CD4-positive, alpha-beta T cell treated with Interleukin-17A for 4 hours (primary cell): ENCODE data around the gene RASIP1.
A peak's percentile ranks its signal among the peaks of the same experiment; 100 is the strongest.
"Not testable (repeated sequence)": the region's sequence is repeated elsewhere in the genome, so short reads cannot be mapped to it uniquely, and the experiment has no call there.

Source experiments
- DNase-seq: peaks from one replicate; pipeline ENCODE4 v3.0.0-alpha.2; 2020; ENCODE audit warnings: mixed read lengths

The RASIP1 gene

DNA sequence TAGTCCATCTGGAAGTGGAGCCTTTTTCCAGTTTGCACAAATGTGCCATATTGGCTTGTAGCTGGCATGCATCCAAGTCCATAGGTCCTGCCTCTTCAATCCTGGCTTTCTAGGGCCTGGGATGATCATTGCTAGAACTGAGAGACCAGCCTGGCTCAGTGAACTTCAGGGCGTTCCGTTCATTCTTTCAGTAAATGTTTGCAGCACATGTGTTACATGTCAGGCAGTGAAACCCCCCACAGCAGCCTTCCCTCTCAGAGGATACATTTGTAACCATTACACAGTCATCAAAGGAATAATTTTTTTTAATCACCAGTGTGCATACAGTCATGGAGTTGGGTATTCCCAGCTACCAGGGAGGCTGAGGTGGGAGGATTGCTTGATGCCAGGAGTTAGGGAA is 35.0 kb downstream of the RASIP1 start:
- no peak for DNase-seq

DNA sequence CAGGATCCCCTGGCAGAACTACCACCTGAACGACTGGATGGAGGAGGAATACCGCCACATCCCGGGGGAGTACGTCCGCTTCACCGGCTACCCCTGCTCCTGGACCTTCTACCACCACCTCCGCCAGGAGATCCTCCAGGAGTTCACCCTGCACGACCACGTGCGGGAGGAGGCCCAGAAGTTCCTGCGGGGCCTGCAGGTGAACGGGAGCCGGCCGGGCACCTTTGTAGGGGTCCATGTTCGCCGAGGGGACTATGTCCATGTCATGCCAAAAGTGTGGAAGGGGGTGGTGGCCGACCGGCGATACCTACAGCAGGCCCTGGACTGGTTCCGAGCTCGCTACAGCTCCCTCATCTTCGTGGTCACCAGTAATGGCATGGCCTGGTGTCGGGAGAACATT is 37.1 kb downstream of the RASIP1 start:
- no peak for DNase-seq

DNA sequence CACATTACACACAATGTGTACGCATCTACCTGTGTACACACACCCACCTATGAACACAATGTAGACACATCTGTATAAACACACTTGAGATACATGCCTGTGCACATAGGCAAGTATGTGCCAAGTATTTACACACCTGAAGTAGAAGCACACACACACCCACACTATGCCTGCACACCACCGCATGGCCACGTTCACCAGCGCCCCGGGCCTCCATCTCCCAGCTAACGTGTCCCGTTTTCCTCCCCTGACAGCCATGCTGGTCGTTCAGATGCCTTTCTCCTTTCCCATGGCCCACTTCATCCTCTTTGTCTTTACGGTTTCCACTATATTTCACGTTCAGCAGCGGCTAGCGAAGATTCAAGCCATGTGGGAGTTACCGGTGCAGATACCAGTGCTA is 37.7 kb downstream of the RASIP1 start:
- no peak for DNase-seq

DNA sequence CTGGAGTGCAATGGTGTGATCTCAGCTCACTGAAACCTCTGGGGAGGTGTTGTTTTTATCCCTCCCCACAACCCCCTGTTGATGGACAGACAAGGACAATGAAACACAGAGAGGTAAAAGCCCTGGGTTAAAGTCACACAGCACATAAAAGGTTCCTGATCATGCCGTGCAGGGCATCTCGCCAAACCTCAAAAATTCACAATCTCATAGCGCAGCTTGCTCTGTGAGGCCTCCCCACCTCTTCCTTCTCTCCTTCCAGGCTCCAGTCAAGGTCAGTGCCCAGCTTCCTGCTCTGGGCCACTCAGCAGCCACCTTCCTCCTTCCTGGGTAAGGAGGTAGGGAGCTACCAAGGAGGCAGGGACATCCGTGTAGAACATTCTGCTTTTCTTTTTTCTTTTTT is 42.4 kb downstream of the RASIP1 start:
- DNase-seq, result no peak

DNA sequence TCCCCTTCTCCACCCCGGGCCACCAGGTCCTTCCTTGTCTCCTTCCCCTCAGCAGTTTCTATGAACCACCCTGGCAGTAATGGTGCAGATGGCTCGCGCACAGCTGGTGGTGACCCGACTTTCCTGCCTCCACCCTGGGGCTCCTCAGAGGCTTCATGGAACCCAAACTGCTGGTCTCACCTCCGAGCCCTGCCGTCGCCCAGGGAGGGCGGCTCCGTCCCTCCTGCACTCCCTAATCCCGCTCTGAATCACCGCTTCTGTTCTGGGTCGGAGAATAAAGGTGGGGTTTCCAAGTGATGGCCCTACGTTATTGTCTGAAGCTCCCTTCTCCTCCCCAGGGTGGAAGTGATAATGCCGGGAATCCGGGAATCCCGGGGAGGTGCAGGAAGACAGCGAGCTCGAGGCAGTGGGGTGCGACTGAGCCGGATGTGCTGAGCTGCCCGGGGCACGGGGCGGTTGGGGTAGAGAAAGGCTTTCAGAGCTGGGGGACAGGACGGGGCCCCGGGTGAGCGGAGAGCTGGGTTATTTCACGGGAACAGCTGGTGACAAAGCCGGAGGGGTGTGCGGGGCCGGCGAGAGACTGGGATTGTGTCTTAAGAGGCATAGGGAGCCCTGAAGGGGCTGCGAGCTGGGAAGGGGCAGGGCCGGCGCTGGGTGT is 43.9 kb downstream of the RASIP1 start:
- peak; percentile 32 for DNase-seq

DNA sequence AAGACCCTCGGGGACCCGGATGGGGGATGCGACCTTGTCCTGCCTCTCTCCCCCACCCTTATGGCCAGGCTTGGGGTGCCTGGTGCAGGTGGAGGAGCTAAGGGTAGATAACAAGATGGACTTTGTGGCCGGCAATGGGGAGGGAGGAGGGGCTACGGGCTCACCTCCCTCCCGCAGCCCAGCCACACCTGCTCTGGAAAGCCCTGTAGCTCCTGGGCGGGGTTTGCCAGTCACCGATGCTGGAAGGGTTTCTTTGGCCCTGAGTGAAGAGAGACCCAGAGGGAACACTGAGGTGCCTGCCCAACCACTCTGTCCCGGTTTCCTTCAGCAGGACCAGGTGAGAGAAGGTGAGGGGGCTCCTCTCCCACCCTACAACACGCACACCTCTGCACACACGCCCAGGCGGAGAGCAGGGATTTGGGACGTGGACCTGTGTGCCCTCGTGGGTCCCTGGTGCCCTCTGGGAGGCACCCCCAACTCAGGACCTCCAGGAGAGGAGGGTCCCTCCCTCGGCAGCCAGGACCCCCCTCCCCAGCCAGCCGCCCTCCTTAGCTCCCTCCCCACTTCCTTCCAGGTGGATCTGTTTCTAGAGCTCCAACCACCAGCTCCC is 44.6 kb downstream of the RASIP1 start, which contains the start of gene FUT2:
TSS of gene FUT2 (plus strand) at position 229 of the 610 bp plus-strand sequence. CDS start 6,986 bp downstream, outside the sequence.
- DNase-seq, result no peak

DNA sequence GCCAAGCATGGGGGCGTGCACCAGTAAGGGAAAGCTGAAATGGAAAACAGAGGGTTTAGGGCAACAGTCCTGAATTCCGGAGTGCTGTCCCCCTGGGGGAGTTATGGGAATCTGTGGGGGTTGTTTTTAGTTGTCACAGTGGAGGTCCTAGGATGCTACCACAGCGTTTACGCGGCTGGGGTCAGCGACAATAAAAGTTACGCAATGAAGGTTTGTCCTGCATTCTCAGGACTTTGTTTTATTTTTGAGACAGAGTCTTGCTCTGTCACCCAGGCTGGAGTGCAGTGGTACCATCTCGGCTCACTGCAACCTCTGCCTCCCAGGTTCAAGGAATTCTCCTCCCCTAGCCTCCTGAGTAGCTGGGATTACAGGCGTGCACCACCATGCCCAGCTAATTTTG is 46.8 kb downstream of the RASIP1 start:
- DNase-seq, result not testable (repeated sequence)

DNA sequence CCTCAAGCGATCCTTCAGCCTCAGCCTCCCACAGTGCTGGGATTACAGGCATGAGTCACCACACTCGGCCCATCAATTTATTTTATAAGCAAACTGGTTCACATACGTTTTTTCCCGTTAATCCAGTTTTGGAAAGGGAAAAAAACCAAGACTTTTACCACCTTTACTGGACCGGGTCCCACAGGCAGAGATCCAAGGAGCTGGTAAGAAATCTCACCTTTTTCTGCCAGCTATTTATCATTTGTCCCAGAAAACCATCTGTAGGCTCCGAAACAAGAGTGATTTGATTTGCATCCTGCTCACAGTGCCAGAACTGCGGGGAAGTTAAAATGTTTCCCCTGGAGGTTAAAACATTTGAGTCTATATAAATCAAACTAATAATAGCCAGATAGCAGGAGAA is 51.0 kb downstream of the RASIP1 start:
- DNase-seq, result no peak

DNA sequence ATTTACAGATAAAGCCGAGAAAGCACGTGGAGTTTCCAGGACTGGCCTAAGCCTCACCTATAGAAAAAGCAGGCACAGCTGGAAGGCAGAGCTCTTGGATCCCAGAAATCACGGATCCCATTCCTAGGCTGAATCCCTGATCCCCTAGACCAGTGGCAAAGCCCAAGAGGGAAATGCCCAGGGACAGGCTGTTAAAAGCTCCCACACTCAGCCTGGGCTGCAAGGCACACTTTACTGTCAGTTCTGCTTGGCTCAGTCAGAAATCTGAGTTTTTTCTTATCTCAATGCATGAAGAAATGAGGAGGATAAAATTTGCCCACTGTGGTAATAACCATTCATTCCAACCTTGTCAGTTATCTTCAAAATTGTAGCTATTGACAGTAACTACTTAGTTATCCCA is 52.6 kb downstream of the RASIP1 start:
- no peak for DNase-seq

DNA sequence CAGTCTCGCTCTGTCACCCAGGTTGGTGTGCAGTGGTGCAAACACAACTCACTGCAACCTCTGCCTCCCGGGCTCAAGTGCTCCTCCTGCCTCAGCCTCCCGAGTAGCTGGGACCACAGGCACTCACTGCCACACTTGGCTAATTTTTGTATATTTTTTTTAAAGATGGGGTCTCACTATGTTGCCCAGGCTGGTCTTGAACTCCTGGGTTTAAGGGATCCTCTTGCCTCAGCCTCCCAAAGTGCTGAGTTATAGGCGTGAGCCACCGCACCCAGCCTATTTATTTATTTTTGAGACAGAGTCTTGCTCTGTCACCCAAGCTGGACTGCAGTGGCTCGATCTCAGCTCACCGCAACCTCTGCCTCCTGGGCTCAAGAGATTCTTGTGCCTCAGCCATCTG is 53.8 kb downstream of the RASIP1 start:
- not testable (repeated sequence) for DNase-seq

DNA sequence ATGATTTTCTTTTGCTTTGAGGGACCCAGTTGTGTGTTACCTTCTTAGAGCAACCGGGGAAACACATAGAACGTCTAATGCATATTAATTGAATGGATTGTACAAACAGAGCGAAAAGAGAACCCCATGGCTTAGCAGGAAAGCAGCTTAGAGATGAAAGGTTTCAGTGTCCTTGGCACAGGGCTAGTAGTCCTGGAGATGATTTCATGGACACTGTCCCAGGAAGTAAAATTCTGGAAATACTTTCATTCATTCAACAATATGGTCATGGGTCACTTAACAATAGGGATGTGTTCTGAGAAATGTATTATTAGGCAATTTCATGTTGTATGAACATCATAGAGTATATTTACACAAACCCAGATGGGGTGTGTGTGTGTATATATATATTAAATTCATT is 54.3 kb downstream of the RASIP1 start:
- DNase-seq, result no peak

DNA sequence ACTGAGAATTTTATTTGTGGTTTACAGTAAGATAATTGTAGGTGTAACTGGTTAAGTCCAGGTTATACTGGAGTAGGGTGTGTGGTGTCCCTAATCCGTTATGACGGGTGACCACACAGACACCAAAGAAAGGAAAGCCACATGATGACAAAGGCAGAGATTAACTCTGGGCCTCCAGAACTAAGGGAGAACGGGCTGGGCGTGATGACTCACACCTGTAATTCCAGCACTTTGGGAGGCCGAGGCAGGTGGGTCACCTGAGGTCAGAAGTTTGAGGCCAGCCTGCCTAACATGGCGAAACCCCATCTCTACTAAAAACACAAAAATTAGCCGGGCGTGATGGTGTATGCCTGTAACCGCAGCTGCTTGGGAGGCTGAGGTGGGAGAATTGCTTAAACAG is 54.8 kb downstream of the RASIP1 start:
- DNase-seq, result no peak

DNA sequence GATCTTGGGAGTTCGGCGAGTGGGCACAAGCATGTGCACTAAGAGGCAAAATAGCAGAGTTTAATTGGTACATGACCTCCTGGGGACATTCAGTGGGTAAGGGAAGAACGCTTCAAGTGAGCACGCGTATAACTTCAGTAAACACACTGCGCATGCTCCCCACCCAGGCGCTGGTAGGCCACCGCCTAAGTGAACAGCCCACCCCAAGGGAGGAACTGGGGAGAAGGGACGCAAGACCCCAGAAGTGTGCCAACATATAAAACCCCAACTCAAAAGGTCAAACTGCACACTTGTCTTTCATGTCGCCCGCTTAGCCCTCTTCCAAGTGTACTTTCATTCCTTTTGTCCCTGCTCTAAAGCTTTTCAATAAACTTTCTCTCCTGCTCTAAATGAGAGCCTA is 57.1 kb downstream of the RASIP1 start:
- peak; percentile 58 for DNase-seq

DNA sequence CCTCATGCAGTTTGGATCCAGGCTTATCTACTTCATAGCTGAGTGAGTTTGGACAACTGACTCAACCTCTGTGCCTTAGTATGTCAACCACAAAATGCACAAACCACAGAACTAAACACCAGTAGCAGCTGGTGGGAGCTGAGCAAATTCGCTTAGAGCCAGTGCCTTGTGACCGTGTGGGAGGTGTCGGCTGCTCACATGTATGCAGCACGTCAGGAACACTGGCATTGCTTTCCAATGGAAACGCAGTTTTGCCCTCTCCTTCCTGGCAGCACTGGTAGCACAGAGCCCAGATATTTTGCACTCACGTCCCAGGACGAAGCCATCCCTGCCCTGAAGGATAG is 59.3 kb downstream of the RASIP1 start:
- DNase-seq, result no peak

DNA sequence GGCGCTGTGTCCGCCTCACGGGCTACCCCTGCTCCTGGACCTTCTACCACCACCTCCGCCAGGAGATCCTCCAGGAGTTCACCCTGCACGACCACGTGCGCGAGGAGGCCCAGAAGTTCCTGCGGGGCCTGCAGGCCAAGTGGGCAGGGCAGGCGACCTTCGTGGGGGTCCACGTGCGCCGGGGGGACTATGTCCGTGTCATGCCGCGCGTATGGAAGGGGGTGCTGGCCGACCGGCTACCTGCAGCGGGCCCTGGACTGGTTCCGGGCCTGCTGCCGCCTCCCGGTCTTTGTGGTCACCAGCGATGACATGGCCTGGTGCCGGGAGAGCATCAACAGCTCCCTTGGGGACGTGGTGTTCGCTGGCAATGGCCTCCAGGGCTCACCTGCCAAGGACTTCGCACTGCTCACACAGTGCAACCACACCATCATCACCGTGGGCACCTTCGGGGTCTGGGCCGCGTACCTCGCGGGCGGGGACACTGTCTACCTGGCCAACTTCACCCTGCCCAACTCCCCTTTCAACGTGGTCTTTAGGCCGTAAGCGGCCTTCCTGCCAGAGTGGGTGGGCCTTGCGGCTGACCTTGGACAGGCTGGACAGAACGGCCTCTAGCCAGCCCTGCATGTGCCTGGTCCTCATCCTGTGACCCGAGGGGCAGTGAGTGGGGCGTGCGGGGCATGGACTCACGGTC is 59.8 kb downstream of the RASIP1 start:
- DNase-seq, result no peak

DNA sequence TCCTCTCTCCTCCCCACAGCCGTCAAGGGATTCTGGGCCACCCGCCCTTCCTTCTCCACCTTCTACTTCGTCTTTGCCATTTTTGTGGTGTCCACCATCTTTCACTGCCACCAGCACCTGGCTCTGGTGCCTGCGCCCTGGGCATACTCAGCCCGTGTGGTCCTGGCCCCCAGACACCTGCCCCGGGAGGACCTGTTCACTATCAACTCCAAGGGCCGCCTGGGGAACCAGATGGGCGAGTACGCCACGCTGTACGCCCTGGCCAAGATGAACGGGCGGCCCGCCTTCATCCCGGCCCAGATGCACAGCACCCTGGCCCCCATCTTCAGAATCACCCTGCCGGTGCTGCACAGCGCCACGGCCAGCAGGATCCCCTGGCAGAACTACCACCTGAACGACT is 60.4 kb downstream of the RASIP1 start:
- DNase-seq, result not testable (repeated sequence)

DNA sequence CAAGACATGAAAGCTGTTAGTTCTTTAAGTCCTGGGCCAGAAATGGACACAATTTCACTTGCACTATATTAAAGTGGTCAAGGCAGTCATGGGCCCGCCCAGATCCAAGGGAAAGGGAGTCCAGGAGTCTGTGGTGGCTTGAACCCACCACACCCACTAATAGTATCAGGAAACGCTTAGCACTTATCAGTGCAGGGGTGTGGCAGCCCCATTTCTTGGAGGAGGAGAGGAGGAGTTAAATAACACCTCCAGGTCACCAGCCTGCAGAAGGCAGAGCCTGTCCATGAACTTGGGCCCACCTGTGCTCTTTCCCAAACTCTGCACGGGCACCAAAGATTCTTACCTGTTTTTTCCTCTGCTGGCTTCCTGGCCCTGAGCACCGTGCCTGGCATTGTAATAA is 62.2 kb downstream of the RASIP1 start:
- DNase-seq, result no peak

DNA sequence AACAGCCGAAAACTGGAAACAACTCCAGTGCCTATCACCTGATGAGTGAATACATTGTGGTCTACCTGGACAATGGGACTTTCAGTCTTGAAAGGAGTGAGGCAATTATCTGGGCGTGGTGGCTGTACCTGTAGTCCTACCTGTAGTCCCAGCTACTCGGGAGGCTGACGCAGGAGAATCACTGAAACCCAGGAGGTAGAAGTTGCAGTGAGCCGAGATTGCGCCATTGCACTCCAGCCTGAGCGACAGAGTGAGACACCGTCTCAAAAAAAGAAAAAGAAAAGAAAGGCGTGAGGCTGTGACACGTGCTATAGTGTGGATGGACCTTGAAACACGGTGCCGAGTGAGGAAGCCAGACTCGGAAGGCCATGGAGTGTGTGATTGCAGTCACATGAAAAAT is 63.5 kb downstream of the RASIP1 start:
- DNase-seq, result no peak

DNA sequence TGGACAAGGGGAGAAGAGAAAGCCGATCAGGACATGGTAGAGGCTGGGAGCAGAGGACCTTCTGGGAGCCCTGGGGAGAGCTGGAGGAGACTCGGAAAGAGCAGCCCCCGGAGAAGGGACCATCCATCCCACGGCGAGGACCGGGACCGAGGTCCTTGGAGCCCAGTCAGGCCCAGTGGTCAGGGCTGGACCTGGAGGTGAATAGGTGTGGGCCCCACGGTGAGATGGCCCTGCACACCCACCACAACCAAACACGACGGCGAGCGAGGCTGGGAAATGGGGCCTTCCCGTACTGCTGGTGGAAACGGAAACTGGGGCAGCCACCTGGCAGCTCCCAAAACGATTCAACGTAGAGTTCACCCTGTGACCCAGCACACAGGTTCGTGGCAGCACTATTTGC is 63.9 kb downstream of the RASIP1 start:
- DNase-seq, result no peak

DNA sequence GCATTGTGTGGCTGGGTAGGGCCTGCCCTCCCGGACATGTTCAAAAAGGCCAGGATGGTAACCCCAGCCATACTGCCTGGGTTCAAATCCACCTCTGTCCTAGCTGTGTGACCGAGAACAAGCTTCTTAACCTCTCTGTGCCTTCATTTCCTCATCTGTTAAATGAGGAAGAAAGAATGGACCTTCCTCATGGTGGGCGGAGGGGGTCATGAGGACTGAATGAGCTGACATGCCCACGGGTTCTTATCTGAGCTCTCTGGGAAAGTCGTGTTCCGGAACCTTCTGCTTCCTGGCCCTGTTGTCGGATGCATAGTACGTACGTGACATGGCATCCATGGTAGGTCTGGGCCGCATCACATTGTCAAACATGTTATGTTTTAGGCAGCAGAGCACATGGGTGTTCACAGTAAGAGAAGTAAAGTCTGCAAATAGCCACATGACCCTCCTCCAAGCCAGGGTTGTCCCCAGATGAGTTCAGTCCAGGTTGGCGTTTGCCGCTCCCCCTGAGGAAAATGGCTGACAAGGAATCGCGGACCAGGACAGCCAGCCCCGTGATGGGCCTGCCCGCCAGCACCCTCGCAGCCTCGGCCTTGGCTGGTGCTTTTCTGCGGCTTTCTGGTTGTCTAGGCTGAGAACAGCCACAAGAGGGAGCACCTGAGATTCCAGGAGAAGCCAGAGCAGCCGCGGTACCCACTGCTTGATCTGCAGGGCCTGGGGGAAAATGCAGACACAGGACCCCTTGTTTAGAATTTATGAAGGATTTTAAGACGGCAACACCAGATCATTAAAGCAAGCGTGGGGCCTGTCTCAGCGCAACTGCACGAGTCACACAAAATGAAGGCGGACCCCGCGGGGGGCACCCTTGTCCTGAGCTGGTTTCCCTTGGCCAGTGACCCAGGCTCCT is 65.2 kb downstream of the RASIP1 start:
- peak; percentile 83 for DNase-seq

DNA sequence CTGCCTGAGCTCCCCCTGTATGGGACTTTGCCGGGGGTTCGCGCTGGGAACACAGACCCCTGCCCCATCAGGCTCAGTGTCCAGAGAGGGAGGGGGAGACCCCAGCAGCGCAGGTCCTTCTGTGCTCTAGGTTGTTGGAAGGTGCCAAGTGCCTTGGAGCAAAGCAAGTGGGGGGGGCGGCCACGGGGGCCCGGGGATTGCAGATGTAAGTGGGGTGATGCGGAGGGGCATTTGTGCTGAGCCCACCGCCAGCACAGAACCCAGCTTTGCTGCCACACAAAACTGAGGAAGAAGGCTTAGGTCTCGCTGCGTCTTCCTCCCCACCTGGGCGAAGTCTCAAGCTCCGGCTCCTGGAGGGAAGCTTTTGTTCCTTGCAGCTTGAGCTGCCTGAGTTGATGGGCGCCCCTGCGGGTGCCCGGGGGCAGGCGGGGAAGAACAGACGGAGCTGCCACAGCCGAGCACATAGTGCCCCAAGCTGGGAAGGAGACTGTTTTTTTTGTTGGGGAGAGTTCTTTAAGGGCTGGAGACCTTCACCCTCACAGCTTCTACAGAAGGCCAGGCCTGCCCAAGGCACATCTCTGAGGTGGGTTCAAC is 66.1 kb downstream of the RASIP1 start:
- no peak for DNase-seq

DNA sequence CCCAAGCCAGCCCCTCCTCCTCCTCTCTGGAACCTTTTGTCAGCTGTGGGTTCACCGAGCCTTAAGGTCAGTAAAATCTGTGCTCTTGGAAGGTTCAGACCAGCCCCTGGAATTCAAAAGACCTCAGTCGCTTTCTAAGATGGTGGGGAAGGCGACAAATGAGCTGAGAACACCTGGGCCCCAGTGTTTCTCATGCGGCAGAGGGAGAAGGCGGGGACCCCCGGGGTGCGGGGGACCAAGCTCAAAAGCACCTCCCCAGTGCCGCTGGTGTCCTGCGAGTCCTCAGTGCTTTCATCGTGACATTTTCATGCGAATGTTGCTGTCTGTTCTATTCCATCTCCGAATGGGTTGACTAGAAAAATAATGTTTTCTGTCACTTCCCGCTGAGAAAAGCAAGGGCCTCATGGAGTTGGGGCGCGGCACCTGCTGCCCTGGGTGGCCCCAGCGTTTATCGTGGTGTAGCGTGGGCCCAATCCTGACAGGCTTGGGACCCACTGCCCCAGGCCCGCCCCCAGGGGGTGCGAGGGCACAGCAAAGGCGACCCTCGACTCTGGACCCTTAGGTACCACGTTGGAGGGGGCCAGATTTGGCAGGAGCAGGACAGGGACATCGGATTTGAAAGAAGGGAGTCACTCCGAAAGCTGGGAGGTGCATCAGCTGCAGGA is 66.8 kb downstream of the RASIP1 start:
- DNase-seq, result no peak
